GM13977 (cell line): ENCODE data around the gene TOR4A.

ENCODE experiments used
- DNase-seq: peaks from one replicate; pipeline ENCODE4 v3.0.0; 2012; ENCODE audit warnings: low spot score
- CTCF ChIP-seq: IDR thresholded peaks from 2 replicates; pipeline ENCODE4 v1.5.1; 2012; ENCODE audit warnings: mild to moderate bottlenecking, control low read depth; ENCODE audit not compliant: insufficient read depth; ENCODE audit errors: extremely low read depth, missing control alignments
- in situ Hi-C: fragments of 300-500 bp; cut with MboI; formaldehyde crosslinking; loops from one replicate; pipeline ENCODE4 v1.12.0; 2022; ENCODE audit warnings: low sequenced_read_pairs, low pct_unique_long_range_greater_than_20kb, mixed read lengths, inconsistent platforms; ENCODE audit not compliant: unreplicated experiment

The TOR4A gene

GRCh38 chr9:137230705-137231371, 46.7 kb upstream of the TOR4A start, which contains the start of gene SLC34A3:
Gene SLC34A3 (plus strand): TSS chr9:137230901. CDS start chr9:137231703, 802 bp downstream.
- in situ Hi-C loops, result no loop called here
- TF ChIP-seq CTCF, result no peak
- no peak for DNase-seq

GRCh38 chr9:137231372-137232039, 46.0 kb upstream of the TOR4A start:
- DNase-seq, result no peak
- in situ Hi-C loops, result no loop called here
- no peak for TF ChIP-seq CTCF

GRCh38 chr9:137232101-137232500, 45.4 kb upstream of the TOR4A start:
- TF ChIP-seq CTCF, result no peak
- in situ Hi-C loops, result no loop called here
- DNase-seq, result no peak

- no peak for TF ChIP-seq CTCF
- no peak for DNase-seq
- in situ Hi-C loops, result no loop called here
Measured at GRCh38 chr9:137232510-137232909, 45.0 kb upstream of the TOR4A start.

GRCh38 chr9:137233143-137233980, 44.2 kb upstream of the TOR4A start:
- in situ Hi-C loops, result no loop called here
- no peak for DNase-seq
- no peak for TF ChIP-seq CTCF

- in situ Hi-C loops, result no loop called here
- no peak for DNase-seq
- no peak for TF ChIP-seq CTCF
Measured at GRCh38 chr9:137234055-137234697, 43.4 kb upstream of the TOR4A start.
